Fibroblast of the conjunctiva (primary cell): ENCODE data around the gene MARK3.

Source experiments
- DNase-seq: peaks from one replicate; pipeline ENCODE4 v3.0.0-alpha.2; 2010; ENCODE audit warnings: low read depth

MARK3 gene

GRCh38 chr14:103442288-103442687, 57.1 kb downstream of the MARK3 start:
- DNase-seq = peak; percentile 28

- DNase-seq = no peak
Observed at GRCh38 chr14:103443111-103443510, 57.9 kb downstream of the MARK3 start.

GRCh38 chr14:103444837-103445524, 59.8 kb downstream of the MARK3 start:
- no peak for DNase-seq

- no peak for DNase-seq
Observed at GRCh38 chr14:103445806-103446205, 60.6 kb downstream of the MARK3 start.

- no peak for DNase-seq
Observed at GRCh38 chr14:103448097-103448496, 62.9 kb downstream of the MARK3 start.

- DNase-seq = no peak
Observed at GRCh38 chr14:103449634-103450161, 64.5 kb downstream of the MARK3 start.

- no peak for DNase-seq
Observed at GRCh38 chr14:103450416-103450815, 65.2 kb downstream of the MARK3 start.

GRCh38 chr14:103451401-103451800, 66.2 kb downstream of the MARK3 start:
- DNase-seq = no peak

GRCh38 chr14:103453791-103454190, 68.6 kb downstream of the MARK3 start:
- no peak for DNase-seq

GRCh38 chr14:103456167-103456835, 71.1 kb downstream of the MARK3 start:
- no peak for DNase-seq

GRCh38 chr14:103460415-103460814, 75.2 kb downstream of the MARK3 start:
- DNase-seq = no peak

GRCh38 chr14:103463149-103463548, 77.9 kb downstream of the MARK3 start:
- DNase-seq = no peak

GRCh38 chr14:103463851-103464250, 78.6 kb downstream of the MARK3 start:
- DNase-seq = no peak

GRCh38 chr14:103472939-103473338, 87.7 kb downstream of the MARK3 start:
- DNase-seq = no peak

GRCh38 chr14:103474893-103475292, 89.7 kb downstream of the MARK3 start:
- DNase-seq = no peak

- no peak for DNase-seq
Observed at GRCh38 chr14:103476065-103476464, 90.8 kb downstream of the MARK3 start.

GRCh38 chr14:103476631-103477030, 91.4 kb downstream of the MARK3 start:
- DNase-seq = no peak

GRCh38 chr14:103480595-103480994, 95.4 kb downstream of the MARK3 start:
- no peak for DNase-seq

GRCh38 chr14:103483600-103483999, 98.4 kb downstream of the MARK3 start:
- DNase-seq = peak; percentile 44

- no peak for DNase-seq
Observed at GRCh38 chr14:103485504-103485903, 100.3 kb downstream of the MARK3 start.

GRCh38 chr14:103488071-103488470, 102.9 kb downstream of the MARK3 start:
- no peak for DNase-seq

- DNase-seq = no peak
Observed at GRCh38 chr14:103488960-103489359, 103.7 kb downstream of the MARK3 start.

GRCh38 chr14:103489621-103490020, 104.4 kb downstream of the MARK3 start:
- DNase-seq = no peak

GRCh38 chr14:103491691-103492090, 106.5 kb downstream of the MARK3 start:
- DNase-seq = no peak
